Fibroblast of the aortic adventitia (primary cell): ENCODE results near the gene DLG3. TPM values are rescaled to one million over a fixed set of nuclear protein-coding genes. Genes with fewer than 3 reads are reported as not detected.
A peak's percentile ranks its signal among the peaks of the same experiment; 100 is the strongest.

Experiments used
- DNase-seq: peaks from one replicate; pipeline ENCODE4 v3.0.0-alpha.2; 2010; ENCODE audit warnings: low read depth
- H3K4me3 ChIP-seq: 2 replicates; pipeline ENCODE4 v1.5.1; 2011; ENCODE audit warnings: low read depth, mild to moderate bottlenecking, control low read depth, low read length, moderate library complexity
- total RNA-seq: library from RNA; depleted of rRNA; stranded (reverse); fragments of >200 nt; gene quantifications from 2 replicates; pipeline ENCODE4 v1.2.3, GENCODE V29; 2012; ENCODE audit warnings: low replicate concordance
- TF ChIP-seq, protein P1 (sequence below): IDR thresholded peaks from 2 replicates; pipeline ENCODE4 v1.5.1; 2011; ENCODE audit warnings: mild to moderate bottlenecking, low read length, control low read depth, inconsistent platforms; ENCODE audit not compliant: insufficient read depth

The DLG3 gene
- total RNA-seq, 1 donor: 15.0 TPM

GRCh38 chrX:70421618-70422017 is 23.0 kb upstream of the DLG3 start:
- no peak for DNase-seq
- TF ChIP-seq, protein P1, sequence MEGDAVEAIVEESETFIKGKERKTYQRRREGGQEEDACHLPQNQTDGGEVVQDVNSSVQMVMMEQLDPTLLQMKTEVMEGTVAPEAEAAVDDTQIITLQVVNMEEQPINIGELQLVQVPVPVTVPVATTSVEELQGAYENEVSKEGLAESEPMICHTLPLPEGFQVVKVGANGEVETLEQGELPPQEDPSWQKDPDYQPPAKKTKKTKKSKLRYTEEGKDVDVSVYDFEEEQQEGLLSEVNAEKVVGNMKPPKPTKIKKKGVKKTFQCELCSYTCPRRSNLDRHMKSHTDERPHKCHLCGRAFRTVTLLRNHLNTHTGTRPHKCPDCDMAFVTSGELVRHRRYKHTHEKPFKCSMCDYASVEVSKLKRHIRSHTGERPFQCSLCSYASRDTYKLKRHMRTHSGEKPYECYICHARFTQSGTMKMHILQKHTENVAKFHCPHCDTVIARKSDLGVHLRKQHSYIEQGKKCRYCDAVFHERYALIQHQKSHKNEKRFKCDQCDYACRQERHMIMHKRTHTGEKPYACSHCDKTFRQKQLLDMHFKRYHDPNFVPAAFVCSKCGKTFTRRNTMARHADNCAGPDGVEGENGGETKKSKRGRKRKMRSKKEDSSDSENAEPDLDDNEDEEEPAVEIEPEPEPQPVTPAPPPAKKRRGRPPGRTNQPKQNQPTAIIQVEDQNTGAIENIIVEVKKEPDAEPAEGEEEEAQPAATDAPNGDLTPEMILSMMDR: no peak
- H3K4me3 ChIP-seq: no peak overlapping the region

DNA sequence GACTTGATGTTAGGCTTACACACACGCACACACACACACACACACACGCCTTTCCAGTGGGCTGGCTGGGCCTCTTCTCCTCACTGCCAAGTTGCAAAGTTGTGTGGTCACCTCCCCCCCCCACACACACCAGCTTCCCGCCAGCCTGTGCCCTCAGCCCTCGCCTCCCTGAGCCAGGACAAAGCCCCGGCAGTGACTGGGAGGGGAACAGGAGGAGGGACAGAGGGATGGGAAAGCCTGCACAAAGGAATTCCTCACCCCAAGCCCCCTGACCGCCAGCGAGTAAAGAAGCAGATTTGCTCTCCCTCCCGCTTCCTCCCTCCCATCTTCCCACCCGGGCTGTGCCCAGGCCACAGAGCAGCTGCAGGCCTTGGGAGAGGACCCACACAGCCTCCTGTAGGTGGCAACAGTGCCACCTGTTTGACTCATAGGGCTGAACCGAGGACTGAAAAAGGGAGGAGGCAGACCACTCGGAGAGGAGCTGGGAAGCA is 21.7 kb upstream of the DLG3 start, which contains the start of gene GDPD2:
TSS of gene GDPD2 (plus strand) at position 464 of the 491 bp plus-strand sequence. CDS start 1,671 bp downstream, outside the sequence.
- H3K4me3 ChIP-seq: no peak within 1 kb of the TSS
- TF ChIP-seq, protein P1: no peak
- peak; percentile 35 for DNase-seq

GRCh38 chrX:70423936-70424675 is 20.5 kb upstream of the DLG3 start:
- no peak overlapping the region for H3K4me3 ChIP-seq
- TF ChIP-seq, protein P1: no peak
- DNase-seq: no peak

DNA sequence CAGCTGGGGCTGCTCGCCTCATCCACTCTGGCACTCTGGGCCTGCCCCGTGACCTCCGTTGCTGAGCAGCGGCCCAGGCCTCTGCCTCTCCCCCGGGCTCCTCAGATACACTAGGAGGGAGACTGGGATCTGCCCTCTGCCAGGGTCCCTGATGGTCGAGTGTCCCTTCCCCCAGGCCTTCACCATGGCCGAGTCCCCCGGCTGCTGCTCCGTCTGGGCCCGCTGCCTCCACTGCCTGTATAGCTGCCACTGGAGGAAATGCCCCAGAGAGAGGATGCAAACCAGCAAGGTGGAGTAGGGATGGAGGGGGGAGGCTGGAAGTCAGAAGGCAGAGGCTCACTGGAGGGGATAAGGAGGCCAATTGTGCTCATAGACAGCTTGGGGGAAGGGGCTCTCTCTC is 19.8 kb upstream of the DLG3 start:
- TF ChIP-seq, protein P1: no peak
- DNase-seq: no peak
- no peak overlapping the region for H3K4me3 ChIP-seq

- TF ChIP-seq, protein P1: no peak
- DNase-seq: no peak
Observed at GRCh38 chrX:70426286-70427278, 18.1 kb upstream of the DLG3 start.

GRCh38 chrX:70427365-70427764 is 17.3 kb upstream of the DLG3 start:
- TF ChIP-seq, protein P1: no peak
- H3K4me3 ChIP-seq: no peak overlapping the region
- no peak for DNase-seq

More at GRCh38 chrX:70426286-70427278, 18.1 kb upstream of the DLG3 start:
- no peak overlapping the region for H3K4me3 ChIP-seq
